Measurements from ENCODE around the gene SARS1.

SARS1 gene

DNA sequence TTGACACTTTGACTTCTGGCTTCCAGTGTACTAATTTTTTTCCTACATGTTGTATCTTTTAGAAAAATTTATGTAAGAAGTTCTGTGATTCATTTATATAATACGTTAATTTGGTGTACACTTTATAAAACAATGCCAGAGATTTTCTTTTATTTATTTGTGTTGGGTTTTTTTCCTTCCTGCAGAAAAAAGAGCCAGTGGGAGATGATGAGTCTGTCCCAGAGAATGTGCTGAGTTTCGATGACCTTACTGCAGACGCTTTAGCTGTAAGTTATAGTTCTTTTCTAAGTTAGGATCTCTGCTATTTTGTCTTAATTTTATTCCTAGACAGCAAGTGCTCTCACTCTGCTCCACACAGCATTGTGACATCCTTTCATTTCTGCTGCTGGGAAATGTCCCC lies 14.4 kb downstream of the SARS1 start:
- DNase-seq (ENCODE audit: low read depth): peak; percentile 71

GRCh38 chr1:109229531-109230127 lies 15.9 kb downstream of the SARS1 start:
- no peak for DNase-seq (ENCODE audit: low read depth)

- no peak for DNase-seq (ENCODE audit: low read depth)
Measured at GRCh38 chr1:109231066-109231465, 17.3 kb downstream of the SARS1 start.

DNA sequence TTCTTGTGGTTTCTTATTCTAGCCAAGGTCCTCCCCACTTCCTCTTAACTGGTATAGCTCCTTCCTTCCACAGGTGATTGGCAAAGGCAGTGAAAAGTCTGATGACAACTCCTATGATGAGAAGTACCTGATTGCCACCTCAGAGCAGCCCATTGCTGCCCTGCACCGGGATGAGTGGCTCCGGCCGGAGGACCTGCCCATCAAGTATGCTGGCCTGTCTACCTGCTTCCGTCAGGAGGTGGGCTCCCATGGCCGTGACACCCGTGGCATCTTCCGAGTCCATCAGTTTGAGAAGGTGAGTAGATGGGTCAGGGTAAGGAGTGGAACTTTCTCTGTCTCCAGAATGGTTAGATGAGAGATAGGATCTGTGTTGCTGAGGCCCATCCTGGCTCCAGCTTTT lies 21.4 kb downstream of the SARS1 start:
- no peak for DNase-seq (ENCODE audit: low read depth)

DNA sequence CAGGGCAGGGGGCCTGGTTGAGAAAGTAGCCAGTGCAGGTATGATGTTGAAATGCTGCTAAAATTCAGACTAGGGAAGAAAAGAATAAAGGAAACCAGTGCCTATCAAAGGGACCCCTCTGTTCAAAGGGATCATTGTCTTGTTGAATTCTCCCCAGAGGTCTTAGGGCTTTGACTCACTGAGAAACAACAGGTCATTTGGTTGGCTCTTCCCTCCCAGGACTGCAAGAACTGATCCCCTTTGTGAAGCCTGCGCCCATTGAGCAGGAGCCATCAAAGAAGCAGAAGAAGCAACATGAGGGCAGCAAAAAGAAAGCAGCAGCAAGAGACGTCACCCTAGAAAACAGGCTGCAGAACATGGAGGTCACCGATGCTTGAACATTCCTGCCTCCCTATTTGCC lies 23.8 kb downstream of the SARS1 start:
- DNase-seq (ENCODE audit: low read depth): no peak

DNA sequence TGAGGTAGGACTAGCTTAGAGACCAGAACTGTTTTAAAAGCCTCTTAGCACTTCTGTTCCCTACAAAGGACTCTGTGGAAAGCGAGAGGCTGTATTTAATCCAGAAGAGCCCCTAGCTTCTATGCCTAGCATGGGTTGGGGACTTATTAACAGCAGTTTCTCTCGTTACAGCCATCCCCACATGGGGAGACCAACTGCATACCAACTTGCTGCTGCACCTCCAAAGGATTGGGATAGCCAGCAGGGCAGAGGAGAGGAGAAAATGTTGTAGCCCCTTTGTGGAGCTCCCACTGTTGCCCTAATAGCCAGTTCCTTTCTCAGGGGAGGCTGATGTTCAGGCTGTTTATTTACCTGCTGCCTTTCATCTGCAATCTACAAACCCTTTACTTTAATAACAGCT lies 24.7 kb downstream of the SARS1 start:
- no peak for DNase-seq (ENCODE audit: low read depth)

GRCh38 chr1:109239047-109239408 lies 25.3 kb downstream of the SARS1 start:
- DNase-seq (ENCODE audit: low read depth): no peak

- peak; percentile 27 for DNase-seq (ENCODE audit: low read depth)
Measured at GRCh38 chr1:109239409-109240068, 25.8 kb downstream of the SARS1 start.

- DNase-seq (ENCODE audit: low read depth): peak; percentile 56
Measured at GRCh38 chr1:109240158-109241152, 26.7 kb downstream of the SARS1 start.

DNA sequence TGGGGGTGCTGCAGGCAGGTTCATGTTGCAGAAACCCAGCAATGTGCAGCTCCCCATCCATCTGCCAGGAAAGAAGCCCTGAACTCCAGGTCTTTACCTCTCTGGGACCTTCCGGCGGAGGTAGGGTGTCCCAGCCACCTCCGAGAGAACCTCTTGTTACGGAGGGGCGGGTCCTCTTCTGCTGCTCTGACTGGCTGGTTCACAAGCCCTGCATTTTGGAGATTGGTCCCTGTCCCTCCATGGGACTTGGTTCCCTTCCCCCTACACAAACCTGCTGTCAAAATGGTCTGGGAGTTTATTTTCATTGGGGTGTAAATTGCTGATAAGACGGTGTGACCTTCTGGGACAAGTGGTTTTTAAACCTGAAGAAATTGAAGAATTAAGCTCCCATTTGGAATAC lies 27.6 kb downstream of the SARS1 start:
- DNase-seq (ENCODE audit: low read depth): no peak

DNA sequence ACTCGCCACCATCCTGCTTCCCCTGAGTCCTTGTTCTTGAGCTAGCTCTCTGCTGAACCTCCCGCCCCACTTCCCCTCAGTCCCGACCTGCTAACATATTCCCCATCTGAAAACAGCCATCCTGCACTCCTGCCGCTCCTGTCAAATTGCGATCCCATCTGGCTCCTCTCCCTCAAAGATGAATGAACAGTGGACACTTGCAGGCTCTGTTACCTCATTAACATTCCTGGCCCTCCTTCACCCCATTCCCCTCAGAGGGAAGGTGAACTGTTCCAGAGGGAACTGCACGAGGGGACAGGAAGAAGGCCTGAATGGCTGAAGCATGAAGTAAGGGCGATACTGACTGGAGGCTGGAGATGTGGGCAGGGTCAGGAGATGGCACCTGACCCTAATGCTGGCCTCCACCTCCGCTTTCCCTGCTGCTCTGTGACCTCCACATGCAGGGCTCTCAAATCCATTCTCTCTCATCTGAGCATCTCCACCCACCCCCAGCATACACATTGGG lies 28.2 kb downstream of the SARS1 start:
- DNase-seq (ENCODE audit: low read depth): no peak

GRCh38 chr1:109242387-109242786 lies 28.7 kb downstream of the SARS1 start:
- DNase-seq (ENCODE audit: low read depth): peak; percentile 15

GRCh38 chr1:109243221-109243620 lies 29.5 kb downstream of the SARS1 start:
- no peak for DNase-seq (ENCODE audit: low read depth)

DNA sequence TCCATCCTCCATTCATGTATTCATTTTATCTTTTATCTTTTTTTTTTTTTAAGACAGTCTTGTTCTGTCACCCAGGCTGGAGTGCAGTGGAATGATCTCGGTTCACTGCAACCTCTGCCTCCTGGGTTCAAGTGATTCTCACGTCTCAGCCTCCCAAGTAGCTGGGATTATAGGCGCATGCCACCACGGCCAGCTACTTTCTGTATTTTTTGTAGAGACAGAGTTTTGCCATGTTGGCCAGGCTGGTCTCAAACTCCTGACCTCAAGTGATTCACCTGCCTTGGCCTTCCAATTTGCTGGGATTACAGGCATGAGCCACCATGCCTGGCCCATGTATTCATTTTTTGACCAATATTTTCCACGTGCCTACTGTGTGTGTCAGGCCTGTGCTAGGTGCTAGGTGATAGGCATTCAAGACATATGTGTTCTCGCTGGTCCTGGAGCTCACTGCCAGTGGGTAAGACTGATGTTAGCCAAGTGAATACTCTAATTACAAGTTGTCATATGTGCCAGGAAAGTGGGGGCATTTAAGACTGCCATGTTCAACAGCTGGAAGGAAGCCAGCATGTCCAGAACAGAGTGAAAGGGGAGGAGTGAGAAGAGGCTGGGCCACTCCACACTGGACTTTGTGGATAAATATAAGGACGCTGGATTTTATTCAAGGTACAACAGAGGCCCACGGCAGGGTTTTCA lies 30.3 kb downstream of the SARS1 start:
- no peak for DNase-seq (ENCODE audit: low read depth)

DNA sequence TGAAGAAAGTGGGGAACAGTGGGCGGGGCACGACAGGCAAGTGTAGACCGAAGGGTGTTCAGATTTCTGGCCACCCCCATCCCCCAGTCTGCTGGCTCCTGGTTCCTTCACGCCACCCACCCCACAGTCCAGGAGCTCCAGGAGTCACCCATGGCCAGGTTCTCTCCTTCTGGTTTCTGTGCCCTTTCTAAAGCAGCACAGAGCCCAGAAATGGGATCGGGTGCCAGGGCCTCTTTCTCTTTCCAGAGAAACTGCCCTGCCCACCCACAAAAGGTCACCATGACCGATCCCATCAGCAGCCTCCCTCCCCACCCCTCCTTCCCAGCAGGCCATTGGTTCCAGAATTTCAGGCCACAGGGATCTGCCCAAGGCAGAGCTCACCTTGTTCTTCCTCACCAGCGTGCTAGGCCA lies 32.4 kb downstream of the SARS1 start:
- DNase-seq (ENCODE audit: low read depth): no peak

GRCh38 chr1:109247401-109248365 lies 34.0 kb downstream of the SARS1 start:
- DNase-seq (ENCODE audit: low read depth): no peak

DNA sequence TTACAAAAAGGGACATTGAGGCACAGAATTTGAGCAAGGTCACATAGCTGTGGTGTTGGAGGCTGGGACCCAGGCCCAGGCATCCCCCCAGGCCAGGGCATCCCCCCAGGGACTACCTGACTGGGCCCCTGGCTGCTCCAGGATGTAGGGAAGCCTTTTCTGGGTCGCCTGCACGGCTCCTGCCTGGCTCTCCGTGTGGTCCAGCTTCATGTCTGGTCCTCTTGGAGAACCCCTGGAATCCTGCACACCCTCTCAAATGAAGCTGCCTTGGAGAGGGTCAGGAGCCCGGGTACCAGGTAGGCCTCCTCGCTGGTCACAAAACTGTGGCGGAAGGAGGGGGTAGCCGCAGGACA lies 34.7 kb downstream of the SARS1 start:
- no peak for DNase-seq (ENCODE audit: low read depth)

DNA sequence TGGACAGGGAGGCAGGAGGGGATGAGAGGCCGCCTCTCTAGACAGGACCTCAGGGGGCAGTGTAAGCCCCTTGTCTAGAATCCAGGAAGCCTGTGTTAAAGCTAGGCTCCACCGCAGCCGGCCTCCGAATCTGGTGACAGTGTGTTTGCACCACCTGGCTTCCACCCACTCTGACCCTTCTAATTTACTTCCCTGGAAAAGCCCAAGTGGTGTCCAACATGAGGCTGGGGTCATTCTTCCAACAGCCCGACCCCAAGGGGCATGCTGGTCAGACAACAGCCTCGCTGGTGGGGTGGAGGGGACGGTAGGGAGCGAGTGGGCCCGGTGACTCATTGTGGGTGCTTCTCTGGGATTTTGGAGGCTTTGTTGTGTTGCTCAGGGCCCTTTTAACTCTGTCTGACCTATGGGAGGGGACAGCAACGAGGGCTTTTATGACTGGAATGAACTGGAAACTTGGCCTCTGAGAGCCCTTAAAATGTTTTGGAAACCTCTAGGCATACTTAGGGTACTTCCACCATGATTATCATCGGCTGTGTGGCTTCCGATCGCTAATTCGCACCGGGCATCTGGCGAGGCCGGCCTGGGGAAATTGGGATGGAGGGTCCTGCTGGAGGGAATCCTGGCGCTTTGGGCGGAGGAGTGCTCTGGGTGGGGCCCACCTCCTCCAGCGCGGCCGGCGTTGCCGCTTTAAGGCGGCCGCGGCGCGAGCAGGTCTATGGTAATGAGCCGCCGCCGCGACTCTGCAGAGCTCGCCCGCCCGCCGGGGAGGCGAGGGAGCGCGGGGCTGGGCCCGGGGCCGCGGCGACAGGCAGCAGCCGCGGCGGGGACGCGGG lies 35.3 kb downstream of the SARS1 start, which contains the start of gene CELSR2:
TSS of gene CELSR2 (plus strand) at position 743 of the 833 bp plus-strand sequence. CDS start 541 bp downstream, outside the sequence.
- peak; percentile 42 for DNase-seq (ENCODE audit: low read depth)

DNA sequence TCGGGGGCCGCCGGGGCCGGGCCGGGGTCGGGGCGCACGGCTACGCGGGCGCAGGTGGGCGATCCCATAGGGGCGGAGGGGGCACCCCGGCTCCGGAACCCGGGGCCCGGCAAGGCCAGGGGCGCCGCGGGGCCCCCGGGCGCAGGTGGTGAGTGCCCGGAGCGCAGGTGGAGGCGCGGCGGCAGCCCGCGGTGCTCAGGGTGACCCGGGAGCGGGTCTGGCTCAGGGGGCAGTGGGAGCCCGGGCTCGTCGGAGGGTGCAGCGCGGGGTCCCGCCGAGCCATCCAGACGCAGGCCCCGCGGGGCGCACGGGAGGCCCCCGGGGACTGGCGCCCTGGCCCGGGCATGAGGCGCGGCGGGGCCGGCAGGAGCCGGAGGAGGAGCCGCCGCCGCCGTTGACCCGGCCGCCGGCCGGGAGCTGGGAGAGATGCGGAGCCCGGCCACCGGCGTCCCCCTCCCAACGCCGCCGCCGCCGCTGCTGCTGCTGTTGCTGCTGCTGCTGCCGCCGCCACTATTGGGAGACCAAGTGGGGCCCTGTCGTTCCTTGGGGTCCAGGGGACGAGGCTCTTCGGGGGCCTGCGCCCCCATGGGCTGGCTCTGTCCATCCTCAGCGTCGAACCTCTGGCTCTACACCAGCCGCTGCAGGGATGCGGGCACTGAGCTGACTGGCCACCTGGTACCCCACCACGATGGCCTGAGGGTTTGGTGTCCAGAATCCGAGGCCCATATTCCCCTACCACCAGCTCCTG lies 36.1 kb downstream of the SARS1 start:
- DNase-seq (ENCODE audit: low read depth): no peak

Measured in fibroblast of gingiva (primary cell).